ENCODE results near the gene FYCO1.
"Not testable (repeated sequence)": the region's sequence is repeated elsewhere in the genome, so short reads cannot be mapped to it uniquely, and the experiment has no call there.

The FYCO1 gene

GRCh38 chr3:45995236-45996192 is at the start of gene FYCO1:
Gene FYCO1, minus strand, starts transcription at chr3:45995824. Its CDS starts 10,914 bp downstream, at chr3:45984910.
- peak; percentile 20 for DNase-seq

DNA sequence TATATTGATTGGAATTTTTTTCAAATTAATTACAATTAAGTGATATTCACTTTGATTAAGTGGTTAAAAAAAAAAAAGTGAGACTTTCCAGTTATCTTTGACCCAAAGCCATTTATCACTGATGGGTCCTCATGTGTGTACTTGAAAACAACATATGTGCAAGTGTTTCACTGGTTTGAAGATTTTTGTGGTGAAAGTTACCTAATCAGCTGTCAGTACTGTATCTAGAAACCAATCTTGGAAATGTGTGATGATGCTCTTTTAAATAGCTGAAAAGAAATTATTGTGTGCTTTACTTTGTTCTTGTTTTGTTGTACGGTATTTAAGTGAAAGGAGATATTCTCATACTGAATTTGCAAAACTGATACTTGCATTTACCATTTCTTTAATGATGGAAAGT is 43.3 kb upstream of the FYCO1 start:
- no peak for DNase-seq

DNA sequence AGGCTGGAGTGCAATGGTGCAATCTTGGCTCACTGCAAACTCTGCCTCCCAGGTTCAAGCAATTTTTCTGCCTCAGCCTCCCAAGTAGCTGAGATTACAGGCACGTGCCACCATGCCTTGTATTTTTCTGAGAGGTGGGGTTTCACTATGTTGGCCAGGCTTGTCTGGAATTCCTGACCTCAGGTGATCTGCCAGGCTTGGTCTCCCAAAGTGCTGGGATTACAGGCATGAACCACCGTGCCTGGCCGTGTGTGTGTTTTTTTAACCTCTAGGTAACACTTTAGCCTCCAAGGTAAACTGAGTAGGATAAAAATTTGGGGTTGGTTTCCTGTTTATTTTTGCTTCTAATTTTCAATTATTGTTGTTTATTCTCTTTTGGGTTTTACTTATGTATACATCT is 42.4 kb upstream of the FYCO1 start:
- not testable (repeated sequence) for DNase-seq

DNA sequence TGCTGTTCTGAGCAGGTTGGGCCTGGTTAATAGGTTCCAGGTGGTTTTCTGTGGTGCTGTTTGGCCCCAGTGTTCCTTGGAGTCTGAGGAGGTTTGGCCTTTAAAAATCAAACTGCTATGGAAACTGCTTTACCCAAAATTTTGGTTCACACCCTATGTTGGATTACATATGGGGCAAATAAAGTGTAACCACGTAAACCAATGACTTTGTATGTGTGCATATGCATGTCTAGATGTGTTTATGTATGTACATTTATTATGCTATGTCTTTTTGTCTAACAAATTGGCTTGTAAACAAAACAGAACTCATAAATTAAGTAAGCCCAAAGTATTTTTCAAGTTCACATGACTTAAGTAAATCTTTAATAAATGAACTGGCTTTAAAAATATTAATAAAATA is 40.6 kb upstream of the FYCO1 start:
- DNase-seq = no peak

- no peak for DNase-seq
Observed at GRCh38 chr3:46031747-46032146, 36.1 kb upstream of the FYCO1 start.

- no peak for DNase-seq
Observed at GRCh38 chr3:46031269-46031668, 35.6 kb upstream of the FYCO1 start.

DNA sequence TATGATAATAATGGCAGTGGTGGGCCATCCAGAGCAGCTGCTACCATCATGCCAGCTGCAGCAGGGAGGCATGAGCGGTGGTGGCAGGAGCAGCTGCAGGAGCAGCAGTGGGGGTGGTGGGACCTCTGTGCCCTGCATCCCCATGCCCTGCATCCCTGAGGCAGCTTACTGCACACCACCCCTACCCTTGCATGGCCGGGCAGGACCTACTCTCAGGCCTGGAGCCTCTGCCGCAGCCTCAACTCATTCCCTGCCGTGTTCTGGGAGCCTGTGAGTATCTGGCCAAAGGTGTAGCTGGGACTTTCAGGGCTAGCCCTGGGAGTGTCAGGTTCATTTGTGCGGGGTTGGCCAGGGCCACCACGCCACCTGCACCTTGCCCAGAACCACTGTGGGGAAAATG is 35.0 kb upstream of the FYCO1 start:
- DNase-seq = no peak

- no peak for DNase-seq
Observed at GRCh38 chr3:46029953-46030543, 34.4 kb upstream of the FYCO1 start.

- no peak for DNase-seq
Observed at GRCh38 chr3:46027736-46028397, 32.2 kb upstream of the FYCO1 start.

DNA sequence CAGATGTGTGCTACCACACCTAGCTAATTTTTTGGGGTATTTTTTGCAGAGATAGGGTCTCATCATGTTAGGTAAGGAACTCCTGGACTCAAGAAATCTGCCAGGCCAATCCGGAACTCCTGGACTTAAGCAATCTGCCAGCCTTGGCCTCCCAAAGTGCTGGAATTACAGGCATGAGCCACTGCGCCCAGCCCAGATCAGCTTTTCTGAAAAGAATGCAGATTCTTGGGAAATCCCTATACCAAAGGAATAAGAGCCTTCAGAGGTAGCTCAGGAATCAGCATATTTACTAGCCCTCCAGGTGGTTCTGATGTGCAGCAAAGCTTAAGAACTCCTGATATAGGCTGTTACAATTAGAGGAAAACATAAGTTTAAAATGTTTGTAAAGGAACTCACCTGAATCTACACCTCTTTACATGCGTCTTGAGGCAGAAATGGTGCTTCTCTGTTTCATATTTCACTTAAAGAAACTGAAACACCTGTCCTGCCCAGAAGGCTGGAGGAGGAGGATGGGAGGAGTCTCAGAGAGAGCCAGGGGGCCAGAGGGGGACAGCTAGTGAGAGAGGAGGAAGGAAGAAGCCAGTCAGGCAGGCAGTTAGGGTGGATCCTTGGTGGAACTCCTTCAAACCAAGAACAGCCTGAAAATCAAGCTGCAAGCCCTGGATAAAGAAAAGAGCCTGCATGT is 31.5 kb upstream of the FYCO1 start, which contains the start of gene XCR1:
Gene XCR1 (minus strand): TSS at position 463 of the 685 bp plus-strand sequence. CDS start 5,536 bp downstream, outside the sequence.
- DNase-seq = no peak

DNA sequence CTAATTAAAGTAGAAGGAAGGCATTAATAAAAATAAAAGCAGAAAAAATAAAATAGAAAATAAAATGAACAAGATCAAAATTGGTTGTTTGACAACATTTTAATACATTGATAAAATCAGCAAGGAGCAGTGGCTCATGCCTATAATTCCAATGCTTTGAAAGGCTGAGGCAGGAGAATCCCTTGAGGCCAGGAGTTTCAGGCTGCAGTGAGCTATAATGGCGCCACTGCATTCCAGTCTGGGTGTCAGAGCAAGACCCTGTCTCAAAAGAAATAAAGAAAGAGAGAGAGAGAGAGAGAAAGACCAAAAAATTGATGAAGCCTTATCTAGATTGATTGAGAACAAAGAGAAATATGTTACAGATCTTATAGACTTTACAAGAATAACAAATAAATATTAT is 29.5 kb upstream of the FYCO1 start:
- DNase-seq = no peak

GRCh38 chr3:46024131-46024530 is 28.5 kb upstream of the FYCO1 start:
- no peak for DNase-seq

GRCh38 chr3:46022909-46023785 is 27.5 kb upstream of the FYCO1 start:
- no peak for DNase-seq

- DNase-seq = no peak
Observed at GRCh38 chr3:46021516-46021915, 25.9 kb upstream of the FYCO1 start.

DNA sequence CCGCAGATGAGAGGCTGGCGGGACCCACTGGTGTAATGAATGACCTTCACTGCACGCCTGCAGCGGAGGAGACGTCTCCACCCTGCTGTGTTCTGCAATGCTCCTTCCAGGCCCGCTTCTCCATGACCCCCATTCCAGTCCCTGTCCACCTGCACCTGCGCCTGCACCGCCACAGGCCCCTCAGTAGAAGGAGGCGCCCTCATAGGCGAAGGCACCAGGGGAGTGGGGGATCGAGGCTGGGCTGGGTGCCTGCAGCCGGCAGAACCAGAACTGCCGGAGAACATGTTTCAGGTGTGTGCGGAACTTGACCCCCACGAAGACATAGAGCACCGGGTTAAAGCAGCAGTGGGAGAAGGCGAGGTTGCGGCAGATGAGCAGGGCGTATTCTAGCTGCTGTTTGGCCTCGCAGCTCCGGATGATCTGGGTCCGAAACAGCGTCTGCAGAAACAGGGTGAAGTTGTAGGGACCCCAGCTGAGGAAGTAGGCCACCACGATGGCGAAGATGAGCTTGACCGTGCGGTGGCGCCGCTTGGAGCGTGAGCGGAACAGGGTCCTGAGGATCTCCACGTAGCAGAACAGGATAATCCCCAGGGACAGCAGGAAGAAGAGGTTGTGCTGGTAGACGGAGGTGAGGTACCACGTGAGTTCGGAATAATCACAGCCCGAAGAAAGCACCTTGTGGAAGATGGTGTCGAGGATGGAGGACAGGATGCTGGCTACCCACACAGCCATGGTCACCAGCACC is 25.3 kb upstream of the FYCO1 start:
- DNase-seq = no peak

DNA sequence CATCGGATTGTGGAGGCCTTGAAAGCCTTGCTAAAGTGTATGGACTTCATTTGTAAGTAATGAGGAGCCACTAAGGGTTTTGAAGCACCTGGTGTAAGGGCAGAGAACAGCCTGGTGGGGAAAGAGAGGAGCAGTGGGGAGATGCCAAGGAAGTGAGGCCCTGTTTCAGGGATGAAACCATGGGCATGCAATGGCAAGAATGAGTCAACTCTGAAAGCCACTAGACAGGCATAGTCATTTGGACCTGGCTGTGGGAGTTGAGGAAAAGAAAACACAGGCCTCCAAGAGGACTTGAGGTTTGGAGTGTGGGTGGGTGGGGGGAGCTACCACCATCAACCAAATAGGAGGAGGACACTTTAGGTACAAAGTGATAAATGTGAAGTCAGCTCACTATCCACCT is 24.1 kb upstream of the FYCO1 start:
- no peak for DNase-seq

- no peak for DNase-seq
Observed at GRCh38 chr3:46017720-46018119, 22.1 kb upstream of the FYCO1 start.

- no peak for DNase-seq
Observed at GRCh38 chr3:46013316-46014094, 17.9 kb upstream of the FYCO1 start.

DNA sequence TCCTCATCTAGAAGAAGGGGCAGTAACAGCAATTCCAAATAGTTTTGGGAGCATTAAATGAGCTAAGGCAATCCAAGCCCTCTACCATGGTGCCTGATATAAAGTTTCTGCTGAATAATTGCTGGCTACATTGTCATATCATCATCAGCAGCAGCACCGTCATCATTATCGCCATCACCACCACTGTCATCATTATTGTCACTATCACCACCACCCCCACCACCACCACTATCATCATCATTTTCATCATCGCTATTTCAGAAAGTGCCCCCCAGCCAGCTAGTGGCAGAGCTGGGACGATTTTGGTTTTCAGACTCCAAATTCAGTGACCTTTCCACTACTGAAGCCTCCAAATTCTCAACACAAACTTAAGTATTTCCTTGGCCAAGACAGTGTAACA is 16.6 kb upstream of the FYCO1 start:
- no peak for DNase-seq

DNA sequence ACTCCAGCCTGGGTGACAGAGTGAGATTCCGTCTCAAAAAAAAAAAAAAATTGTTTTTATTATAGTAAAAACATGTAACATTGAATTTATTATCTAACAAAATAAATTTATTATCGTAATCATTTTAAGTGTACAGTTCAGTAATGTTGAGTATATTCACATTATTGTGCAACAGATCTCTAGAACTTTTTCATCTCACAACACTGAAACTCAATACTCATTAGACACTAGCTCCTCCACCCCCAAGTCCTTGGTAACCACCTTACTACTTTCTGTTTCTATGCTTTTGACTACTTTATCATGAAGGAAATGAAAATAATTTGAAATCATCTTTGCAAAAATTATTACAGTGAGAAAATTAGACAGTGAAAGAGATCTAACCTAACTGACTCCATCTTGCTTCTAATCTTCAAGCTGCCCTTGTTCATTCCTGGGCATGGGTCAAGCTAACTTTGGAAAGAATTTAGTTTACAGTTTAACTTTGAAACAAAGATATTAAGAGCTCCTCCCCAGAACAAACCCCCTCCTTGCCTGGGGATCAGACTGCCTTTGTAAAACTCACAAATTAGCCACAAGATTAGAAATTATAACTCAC is 15.0 kb upstream of the FYCO1 start:
- DNase-seq = no peak

Data from NCI-H774 (cell line).